Activated effector memory CD4-positive, alpha-beta T cell treated with anti-CD3 and anti-CD28 coated beads, Interleukin-2, amount 50 U/mL, for 16 hours (primary cell): ENCODE data around the gene MYO1D.
"Not testable (repeated sequence)": the region's sequence is repeated elsewhere in the genome, so short reads cannot be mapped to it uniquely, and the experiment has no call there.

Source experiments
- DNase-seq: peaks from one replicate; pipeline ENCODE4 v3.0.0-alpha.2; 2020

The MYO1D gene

GRCh38 chr17:32658470-32659418 lies 218.2 kb downstream of the MYO1D start:
- DNase-seq, result no peak

GRCh38 chr17:32656886-32657285 lies 220.0 kb downstream of the MYO1D start:
- no peak for DNase-seq

- no peak for DNase-seq
Measured at GRCh38 chr17:32654324-32654723, 222.6 kb downstream of the MYO1D start.

GRCh38 chr17:32651084-32651483 lies 225.8 kb downstream of the MYO1D start:
- DNase-seq, result no peak

GRCh38 chr17:32648450-32648849 lies 228.5 kb downstream of the MYO1D start:
- no peak for DNase-seq

- DNase-seq, result no peak
Measured at GRCh38 chr17:32646941-32647340, 230.0 kb downstream of the MYO1D start.

- not testable (repeated sequence) for DNase-seq
Measured at GRCh38 chr17:32641514-32641913, 235.4 kb downstream of the MYO1D start.

GRCh38 chr17:32636598-32637218 lies 240.2 kb downstream of the MYO1D start:
- no peak for DNase-seq

GRCh38 chr17:32634167-32634566 lies 242.8 kb downstream of the MYO1D start:
- DNase-seq, result no peak

GRCh38 chr17:32631341-32632096 lies 245.4 kb downstream of the MYO1D start:
- no peak for DNase-seq

- DNase-seq, result no peak
Measured at GRCh38 chr17:32629563-32630190, 247.2 kb downstream of the MYO1D start.

- no peak for DNase-seq
Measured at GRCh38 chr17:32628271-32629044, 248.5 kb downstream of the MYO1D start.

GRCh38 chr17:32627239-32627996 lies 249.5 kb downstream of the MYO1D start:
- DNase-seq, result no peak

GRCh38 chr17:32626379-32626791 lies 250.5 kb downstream of the MYO1D start:
- DNase-seq, result no peak

- no peak for DNase-seq
Measured at GRCh38 chr17:32625971-32626370, 251.0 kb downstream of the MYO1D start.

GRCh38 chr17:32623196-32623595 lies 253.7 kb downstream of the MYO1D start:
- DNase-seq, result no peak

- DNase-seq, result no peak
Measured at GRCh38 chr17:32622540-32622939, 254.4 kb downstream of the MYO1D start.

- no peak for DNase-seq
Measured at GRCh38 chr17:32621612-32622312, 255.2 kb downstream of the MYO1D start.

GRCh38 chr17:32615326-32615725 lies 261.6 kb downstream of the MYO1D start:
- DNase-seq, result no peak

GRCh38 chr17:32610943-32611342 lies 266.0 kb downstream of the MYO1D start:
- DNase-seq, result no peak
